OCI-LY7 (cell line): ENCODE data around the gene OSBPL1A.

Experiments
- CTCF ChIP-seq: fragments of 200-600 bp; sonication (generic); conservative IDR thresholded peaks from 2 replicates; pipeline ENCODE4 v1.5.1; 2014; ENCODE audit warnings: mild to moderate bottlenecking, antibody characterized with exemption, low read length, moderate library complexity, mixed read lengths
- EZH2phosphoT487 ChIP-seq: fragments of 200-600 bp; sonication (generic); IDR thresholded peaks from 2 replicates; pipeline ENCODE4 v1.6.1; 2018; ENCODE audit warnings: low read depth, borderline replicate concordance, mild to moderate bottlenecking, mixed run types, antibody characterized with exemption, low read length, moderate library complexity, mixed read lengths

GRCh38 chr18:24354278-24354677 is 43.3 kb downstream of the OSBPL1A start:
- no peak for TF ChIP-seq CTCF
- no peak for TF ChIP-seq EZH2phosphoT487
